ENCODE data around the gene ROBO1.

DNA sequence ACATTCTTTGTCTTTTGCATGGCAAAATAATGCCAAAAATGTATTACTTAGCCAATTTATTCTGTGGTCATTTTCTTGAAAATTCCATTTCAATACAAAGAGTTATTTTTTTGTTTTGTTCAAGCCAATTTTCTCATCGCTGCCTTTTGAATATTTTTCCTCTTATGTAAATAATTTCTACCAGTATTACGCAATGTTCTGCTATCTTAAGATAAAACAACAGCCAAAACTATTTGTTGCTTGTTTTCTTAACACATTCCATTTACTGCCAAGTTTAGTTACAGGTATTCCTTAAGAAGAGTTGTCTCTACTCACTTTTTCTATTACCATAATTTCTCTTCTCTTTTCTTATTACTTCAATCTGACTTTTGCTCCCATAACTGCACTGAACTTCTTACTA lies 163.1 kb downstream of the ROBO1 start:
- TF ChIP-seq EZH2 (IDR thresholded peaks at IDR 0.05) (no peak), FOXP2 (optimal IDR thresholded peaks at IDR 0.05; ENCODE audit: control extremely low read depth, extremely low read length, insufficient read depth) (no peak)

Measured in SK-N-MC (cell line).